Sigmoid colon (tissue), 7 donors: ENCODE measurements around the gene TSPAN4. TPM values are rescaled to one million over a fixed set of nuclear protein-coding genes. Genes with fewer than 3 reads are reported as not detected.

Experiments
- DNase-seq: peaks from one replicate; pipeline ENCODE4 v3.0.0-alpha.2; 2019
- H3K27ac ChIP-seq, 4 donors: fragments of 200-600 bp; sonication (generic); one replicate each; pipeline ENCODE4 v1.5.1; 2016 to 2019; ENCODE audit warnings: mild to moderate bottlenecking in 1 of 4
- H3K27me3 ChIP-seq, 3 donors: fragments of 200-600 bp; sonication (generic); one replicate each; pipeline ENCODE4 v1.5.1; 2019; ENCODE audit warnings: mild to moderate bottlenecking in 1 of 3
- H3K36me3 ChIP-seq, 4 donors: fragments of 200-600 bp; sonication (generic); one replicate each; pipeline ENCODE4 v1.5.1; 2016 to 2019
- H3K4me1 ChIP-seq, 4 donors: fragments of 200-600 bp; sonication (generic); one replicate each; pipeline ENCODE4 v1.5.1; 2017 to 2019
- H3K4me3 ChIP-seq, 4 donors: fragments of 200-600 bp; sonication (generic); one replicate each; pipeline ENCODE4 v1.5.1; 2017 to 2019; ENCODE audit warnings: mild to moderate bottlenecking in 2 of 4, moderate library complexity in 1 of 4
- H3K9me3 ChIP-seq, 4 donors: fragments of 200-600 bp in 3 of 4; sonication (generic) in 3 of 4; one replicate each; pipeline versions ENCODE4 v1.5.1 to v1.6.1; 2013 to 2019
- EP300 ChIP-seq, 4 donors: sonication (generic); formaldehyde crosslinking; IDR thresholded peaks; one replicate each; pipeline ENCODE4 v1.6.1; 2017; ENCODE audit warnings: antibody characterized with exemption in 4 of 4
- POLR2A ChIP-seq, 2 donors: fragments of 450-650 bp; IDR thresholded peaks; one replicate each; pipeline ENCODE4 v1.6.1; 2016; ENCODE audit warnings: antibody characterized with exemption in 2 of 2, mild to moderate bottlenecking in 2 of 2, moderate library complexity in 2 of 2
- POLR2AphosphoS5 ChIP-seq, 4 donors: sonication (generic); formaldehyde crosslinking; IDR thresholded peaks; one replicate each; pipeline ENCODE4 v1.6.1; 2017; ENCODE audit warnings: antibody characterized with exemption in 4 of 4
- WGBS, 2 donors: extraction: QIAGEN DNeasy Blood & Tissue Kit; methylation state at CpG; one replicate each; pipeline ENCODE4 v1.1.7; 2013; 5-methylcytosine and 5-hydroxymethylcytosine counted together
- intact Hi-C: fragments of 100-400 bp; cut with DNase I; formaldehyde crosslinking; loops from one replicate; pipeline ENCODE4 v1.15.1; 2023
- polyA plus RNA-seq, 3 donors: library from polyadenylated mRNA; stranded (reverse); fragments of 200-250 nt; gene quantifications; one replicate each; pipeline ENCODE4 v1.2.3, GENCODE V29; 2013
- total RNA-seq, 4 donors: library from RNA; depleted of rRNA; stranded (reverse); fragments of >200 nt; gene quantifications; one replicate each; pipeline ENCODE4 v1.1.0, GENCODE V29; 2016
- TF ChIP-seq, protein P1 (sequence below), 4 experiments: fragments of 450-650 bp in 3 of 4; fragments of 200-600 bp in 1 of 4; IDR thresholded peaks; one replicate each; pipeline ENCODE4 v1.5.1; 2016 to 2019; ENCODE audit warnings: antibody characterized with exemption in 4 of 4, mild to moderate bottlenecking in 3 of 4, moderate library complexity in 2 of 4
- donor health status: healthy with polysubstance abuse.
- donor health status: Bipolar disorder and iron deficiency.
- donor health status: healthy.

TSPAN4 gene
- total and polyA plus RNA-seq, 7 donors: 8.8 to 92.7 (median 79.2) TPM

GRCh38 chr11:801097-801780 is 41.4 kb upstream of the TSPAN4 start:
- H3K27ac ChIP-seq: no peak overlapping the region
- TF ChIP-seq, protein P1, sequence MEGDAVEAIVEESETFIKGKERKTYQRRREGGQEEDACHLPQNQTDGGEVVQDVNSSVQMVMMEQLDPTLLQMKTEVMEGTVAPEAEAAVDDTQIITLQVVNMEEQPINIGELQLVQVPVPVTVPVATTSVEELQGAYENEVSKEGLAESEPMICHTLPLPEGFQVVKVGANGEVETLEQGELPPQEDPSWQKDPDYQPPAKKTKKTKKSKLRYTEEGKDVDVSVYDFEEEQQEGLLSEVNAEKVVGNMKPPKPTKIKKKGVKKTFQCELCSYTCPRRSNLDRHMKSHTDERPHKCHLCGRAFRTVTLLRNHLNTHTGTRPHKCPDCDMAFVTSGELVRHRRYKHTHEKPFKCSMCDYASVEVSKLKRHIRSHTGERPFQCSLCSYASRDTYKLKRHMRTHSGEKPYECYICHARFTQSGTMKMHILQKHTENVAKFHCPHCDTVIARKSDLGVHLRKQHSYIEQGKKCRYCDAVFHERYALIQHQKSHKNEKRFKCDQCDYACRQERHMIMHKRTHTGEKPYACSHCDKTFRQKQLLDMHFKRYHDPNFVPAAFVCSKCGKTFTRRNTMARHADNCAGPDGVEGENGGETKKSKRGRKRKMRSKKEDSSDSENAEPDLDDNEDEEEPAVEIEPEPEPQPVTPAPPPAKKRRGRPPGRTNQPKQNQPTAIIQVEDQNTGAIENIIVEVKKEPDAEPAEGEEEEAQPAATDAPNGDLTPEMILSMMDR (IDR thresholded peaks at IDR 0.05): no peak
- no peak for TF ChIP-seq POLR2AphosphoS5 (IDR thresholded peaks at IDR 0.05)
- no peak for TF ChIP-seq EP300 (IDR thresholded peaks at IDR 0.05)
- H3K9me3 ChIP-seq: no peaks in the 10 kb centered on the region
- H3K36me3 ChIP-seq: peaks cover 0 to 38% (median 3%) of the 10 kb centered on the region in 4 donors
- H3K4me1 ChIP-seq: peaks cover 0 to 43% (median 34%) of the 10 kb centered on the region in 4 donors
- WGBS, 2 donors: 89 to 95% methylated on average over 20 of the region's 20 CpGs
- intact Hi-C loops: no loop called here
- no peak for DNase-seq
- no peak overlapping the region for H3K4me3 ChIP-seq
- H3K27me3 ChIP-seq: no peaks in the 10 kb centered on the region

GRCh38 chr11:802018-802617 is 40.5 kb upstream of the TSPAN4 start:
- H3K4me1 ChIP-seq: peaks cover 0 to 35% (median 25%) of the 10 kb centered on the region in 4 donors
- no peak overlapping the region for H3K4me3 ChIP-seq
- no peak for DNase-seq
- H3K27me3 ChIP-seq: no peaks in the 10 kb centered on the region
- no peak overlapping the region for H3K27ac ChIP-seq
- H3K9me3 ChIP-seq: no peaks in the 10 kb centered on the region
- TF ChIP-seq POLR2AphosphoS5 (IDR thresholded peaks at IDR 0.05): no peak
- TF ChIP-seq, protein P1 (IDR thresholded peaks at IDR 0.05): no peak
- no peak for TF ChIP-seq POLR2A (IDR thresholded peaks at IDR 0.05)
- no peak for TF ChIP-seq EP300 (IDR thresholded peaks at IDR 0.05)
- 96 to 97% methylated on average over 21 of the region's 21 CpGs for WGBS, 2 donors
- intact Hi-C loops: no loop called here
- H3K36me3 ChIP-seq: peaks cover 0 to 38% (median 3%) of the 10 kb centered on the region in 4 donors

DNA sequence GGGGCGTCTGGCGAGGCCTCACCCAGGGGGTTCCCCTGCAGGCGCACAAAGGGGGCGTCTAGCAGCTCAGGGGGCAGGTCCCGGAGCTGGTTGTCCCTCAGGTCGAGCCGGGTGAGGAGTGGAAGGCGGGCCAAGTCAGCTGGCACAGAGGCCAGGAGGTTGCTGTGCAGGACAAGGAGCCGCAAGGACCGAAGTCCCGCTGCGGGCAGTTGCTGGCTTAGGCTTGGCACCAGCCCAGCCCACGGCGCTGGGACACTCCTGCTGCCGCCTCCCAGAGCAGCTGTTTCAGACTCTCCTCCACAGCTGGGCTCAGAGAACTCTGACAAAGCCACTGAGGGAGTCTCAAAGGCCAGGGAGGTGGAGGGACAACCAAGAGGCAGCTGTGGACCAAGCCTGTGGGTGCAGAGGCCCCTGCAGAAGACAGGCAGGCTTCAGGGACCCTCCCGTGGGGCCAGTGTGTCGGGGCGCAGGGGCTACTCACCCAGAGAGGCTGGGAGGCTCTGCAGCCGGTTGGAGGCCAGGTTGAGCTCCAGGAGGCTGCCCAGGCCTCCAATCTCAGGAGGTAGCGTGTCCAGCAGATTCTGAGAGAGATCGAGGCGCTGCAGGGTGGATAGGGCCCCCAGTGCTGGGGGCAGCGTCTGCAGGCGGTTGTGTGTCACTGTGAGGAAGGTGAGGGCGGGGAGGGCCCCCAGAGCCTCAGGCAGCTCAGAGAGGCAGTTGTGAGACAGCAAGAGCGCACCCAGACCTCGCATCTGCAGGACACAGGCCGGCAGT is 39.8 kb upstream of the TSPAN4 start:
- Histone ChIP-seq H3K4me1 (peaks cover 0 to 30% (median 24%) of the 10 kb centered on the region in 4 donors), H3K27me3 (no peaks in the 10 kb centered on the region), H3K4me3 (no peak overlapping the region), H3K27ac (no peak overlapping the region), H3K9me3 (no peaks in the 10 kb centered on the region), H3K36me3 (peaks cover 0 to 38% (median 3%) of the 10 kb centered on the region in 4 donors)
- WGBS, 2 donors: 88 to 94% methylated on average over 28 of the region's 28 CpGs
- no peak for DNase-seq
- TF ChIP-seq POLR2A (IDR thresholded peaks at IDR 0.05) (no peak), EP300 (IDR thresholded peaks at IDR 0.05) (no peak), POLR2AphosphoS5 (IDR thresholded peaks at IDR 0.05) (no peak)
- TF ChIP-seq, protein P1 (IDR thresholded peaks at IDR 0.05): no peak
- intact Hi-C loops: no loop called here

DNA sequence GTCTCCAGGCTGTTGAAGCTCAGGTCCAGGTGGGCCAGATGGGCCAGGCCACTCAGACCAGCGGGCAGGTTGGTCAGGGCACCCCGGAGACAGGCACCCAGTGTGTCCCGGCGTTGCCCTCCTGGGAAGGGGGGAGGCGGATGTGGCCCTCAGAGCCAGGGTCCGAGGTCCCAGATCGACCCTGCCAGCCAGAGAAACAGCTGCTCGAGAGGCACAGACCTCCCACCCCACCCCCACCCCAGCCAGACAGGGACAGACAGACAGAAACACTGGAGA is 39.2 kb upstream of the TSPAN4 start:
- no peak overlapping the region for H3K4me3 ChIP-seq
- 90 to 91% methylated on average over 8 of the region's 8 CpGs for WGBS, 2 donors
- no peaks in the 10 kb centered on the region for H3K9me3 ChIP-seq
- H3K4me1 ChIP-seq: peaks cover 0 to 30% (median 26%) of the 10 kb centered on the region in 4 donors
- intact Hi-C loops: no loop called here
- peaks cover 0 to 38% (median 3%) of the 10 kb centered on the region in 4 donors for H3K36me3 ChIP-seq
- TF ChIP-seq POLR2A (IDR thresholded peaks at IDR 0.05) (no peak), POLR2AphosphoS5 (IDR thresholded peaks at IDR 0.05) (no peak), EP300 (IDR thresholded peaks at IDR 0.05) (no peak)
- TF ChIP-seq, protein P1 (IDR thresholded peaks at IDR 0.05): no peak
- H3K27ac ChIP-seq: no peak overlapping the region
- no peak for DNase-seq
- H3K27me3 ChIP-seq: no peaks in the 10 kb centered on the region
